NB4 (cell line): ENCODE results near the gene TLE3.

Experiments used
- CTCF ChIP-seq: IDR thresholded peaks from one replicate; pipeline ENCODE4 v1.5.1; 2012; ENCODE audit warnings: low read depth, low read length
- MAX ChIP-seq: IDR thresholded peaks from 2 replicates; pipeline ENCODE4 v1.6.1; 2011; ENCODE audit warnings: low read depth, low read length
- POLR2A ChIP-seq: IDR thresholded peaks from 2 replicates; pipeline ENCODE4 v1.6.1; 2011; ENCODE audit warnings: mild to moderate bottlenecking; ENCODE audit not compliant: insufficient read length; ENCODE audit errors: extremely low read depth

GRCh38 chr15:70132139-70132538, 34.4 kb upstream of the TLE3 start:
- TF ChIP-seq CTCF (no peak), MAX (no peak), POLR2A (no peak)
